Glomerular visceral epithelial cell (primary cell): ENCODE data around the gene PHF13.
"Not testable (repeated sequence)": the region's sequence is repeated elsewhere in the genome, so short reads cannot be mapped to it uniquely, and the experiment has no call there.

ENCODE experiments used
- DNase-seq: peaks from one replicate; pipeline ENCODE4 v3.0.0-alpha.2; 2016; ENCODE audit errors: extremely low spot score

Gene PHF13

DNA sequence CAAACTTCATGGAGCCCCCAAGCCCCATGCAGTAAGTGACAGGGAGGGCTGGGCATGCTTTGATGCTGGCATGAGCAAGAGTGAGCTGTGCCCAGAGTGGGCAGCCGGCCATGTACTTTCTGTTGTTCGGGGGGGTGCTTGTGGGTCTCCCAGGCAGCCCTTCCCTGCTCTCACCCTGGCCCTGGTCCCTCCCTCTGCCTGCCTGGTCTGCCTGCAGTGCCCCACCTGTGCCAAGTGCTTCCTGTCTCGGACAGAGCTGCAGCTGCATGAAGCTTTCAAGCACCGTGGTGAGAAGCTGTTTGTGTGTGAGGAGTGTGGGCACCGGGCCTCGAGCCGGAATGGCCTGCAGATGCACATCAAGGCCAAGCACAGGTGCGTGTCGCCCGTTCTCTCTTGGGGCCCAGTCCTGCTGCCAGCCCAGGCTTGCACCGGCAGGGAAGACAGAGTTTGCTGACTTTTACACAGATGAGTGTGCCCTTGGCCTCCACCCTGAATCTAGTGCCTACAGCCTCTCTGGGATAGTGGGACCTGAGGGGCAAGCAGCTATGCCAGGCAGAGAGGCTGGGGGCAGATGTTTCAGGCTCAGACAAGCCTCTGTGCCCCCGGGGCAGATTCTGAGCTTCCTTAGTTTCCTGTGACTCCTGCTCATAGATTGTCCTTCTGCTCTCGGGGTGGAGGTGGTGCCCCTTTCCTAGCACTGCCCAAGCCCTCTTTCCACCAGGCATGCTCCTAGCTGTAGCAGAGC lies 26.1 kb upstream of the PHF13 start:
- no peak for DNase-seq

DNA sequence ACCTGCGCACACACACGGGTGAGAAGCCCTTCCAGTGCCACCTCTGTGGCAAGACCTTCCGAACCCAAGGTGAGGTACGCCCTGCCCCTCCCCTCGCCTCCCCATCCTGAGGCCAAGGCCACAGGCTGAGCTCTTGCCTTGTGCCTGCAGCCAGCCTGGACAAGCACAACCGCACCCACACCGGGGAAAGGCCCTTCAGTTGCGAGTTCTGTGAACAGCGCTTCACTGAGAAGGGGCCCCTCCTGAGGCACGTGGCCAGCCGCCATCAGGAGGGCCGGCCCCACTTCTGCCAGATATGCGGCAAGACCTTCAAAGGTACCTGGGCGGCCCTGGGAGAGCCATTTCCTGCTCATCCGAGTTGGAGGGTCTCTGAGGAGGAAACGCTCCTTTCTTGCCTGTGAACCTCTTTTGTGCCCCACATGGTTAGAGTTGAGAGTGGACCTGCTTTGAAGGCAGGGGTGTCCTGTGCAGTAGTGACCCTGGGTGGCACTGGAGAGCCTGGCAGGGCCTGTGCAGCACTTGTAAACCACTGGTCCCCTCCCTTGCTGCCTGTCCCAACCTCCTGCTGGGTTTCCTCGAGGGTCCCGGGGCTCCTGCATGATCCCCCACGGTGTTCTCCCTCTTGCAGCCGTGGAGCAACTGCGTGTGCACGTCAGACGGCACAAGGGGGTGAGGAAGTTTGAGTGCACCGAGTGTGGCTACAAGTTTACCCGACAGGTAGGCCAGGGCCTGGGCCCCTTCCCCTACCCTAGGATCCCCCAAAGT lies 25.2 kb upstream of the PHF13 start:
- no peak for DNase-seq

DNA sequence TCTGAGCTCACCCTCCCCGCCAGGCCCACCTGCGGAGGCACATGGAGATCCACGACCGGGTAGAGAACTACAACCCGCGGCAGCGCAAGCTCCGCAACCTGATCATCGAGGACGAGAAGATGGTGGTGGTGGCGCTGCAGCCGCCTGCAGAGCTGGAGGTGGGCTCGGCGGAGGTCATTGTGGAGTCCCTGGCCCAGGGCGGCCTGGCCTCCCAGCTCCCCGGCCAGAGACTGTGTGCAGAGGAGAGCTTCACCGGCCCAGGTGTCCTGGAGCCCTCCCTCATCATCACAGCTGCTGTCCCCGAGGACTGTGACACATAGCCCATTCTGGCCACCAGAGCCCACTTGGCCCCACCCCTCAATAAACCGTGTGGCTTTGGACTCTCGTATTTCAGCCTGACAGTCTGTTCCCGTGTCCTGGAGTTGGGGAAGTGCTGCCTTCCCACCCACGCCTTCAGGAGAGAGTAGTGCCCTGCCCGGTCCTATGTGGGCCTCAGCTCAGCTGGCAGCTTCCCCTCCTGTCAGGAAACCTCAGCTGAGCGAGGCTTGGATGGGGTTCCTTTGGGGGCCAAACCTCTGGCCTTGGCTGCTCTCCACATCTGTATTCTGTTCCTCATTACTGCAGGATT lies 24.5 kb upstream of the PHF13 start:
- no peak for DNase-seq

DNA sequence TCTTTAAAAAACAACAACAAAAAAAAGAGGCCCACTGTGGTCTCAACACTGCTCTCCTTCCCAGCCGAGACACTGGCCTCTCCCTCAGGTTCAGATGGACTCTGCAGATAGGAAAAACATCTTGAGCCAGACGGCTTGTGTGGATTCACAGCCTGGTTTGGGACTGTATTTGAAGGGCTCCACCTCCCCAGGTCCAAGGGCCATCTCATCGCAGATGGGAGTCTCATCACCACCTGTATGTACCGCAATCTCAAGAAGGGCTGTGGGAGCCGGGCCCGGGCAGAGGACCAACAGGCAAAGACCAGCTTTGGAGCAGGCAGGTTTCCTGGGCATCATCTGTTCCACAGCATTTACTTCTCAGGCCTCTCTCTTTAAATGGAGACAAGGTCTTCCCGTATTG lies 23.5 kb upstream of the PHF13 start:
- no peak for DNase-seq

DNA sequence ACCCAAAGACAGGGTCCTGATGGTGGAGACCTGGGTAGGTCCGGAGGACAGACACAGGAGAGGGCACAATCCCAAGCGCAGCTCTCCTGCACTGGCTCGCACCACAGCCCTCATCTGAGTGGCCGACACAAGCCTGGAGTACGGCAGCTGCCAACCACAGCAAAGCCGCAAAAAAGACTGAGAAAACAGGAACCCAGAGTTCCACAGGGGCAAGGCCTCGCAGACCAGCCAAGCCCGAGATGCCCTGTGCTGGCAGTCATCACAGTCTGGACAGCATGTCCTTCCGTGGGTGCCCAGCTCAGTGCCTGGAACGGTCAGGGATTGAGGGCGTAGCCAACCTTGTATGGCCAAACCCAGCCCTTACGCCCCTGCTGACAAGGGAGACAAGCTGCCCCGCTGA lies 22.3 kb upstream of the PHF13 start:
- DNase-seq, result no peak

DNA sequence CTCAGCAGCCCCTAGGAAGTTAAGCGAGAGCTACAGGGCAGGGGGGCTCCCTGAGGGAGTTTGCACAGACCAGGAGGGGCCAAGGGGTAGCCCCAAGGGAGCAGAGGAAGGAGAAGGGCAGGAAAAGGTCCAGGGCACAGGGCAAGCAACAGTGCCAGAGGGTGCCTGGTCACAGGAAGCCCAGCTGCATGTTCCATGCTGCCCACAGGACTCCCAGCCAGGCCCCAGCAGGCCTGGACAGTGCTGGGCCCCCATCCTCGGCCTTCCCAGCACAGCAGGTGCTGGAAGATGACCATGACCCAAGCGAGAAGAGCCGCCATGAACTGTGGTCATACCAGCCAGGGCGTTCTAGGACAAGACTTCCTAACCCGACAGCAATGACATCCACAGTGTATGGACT lies 21.9 kb upstream of the PHF13 start:
- no peak for DNase-seq

DNA sequence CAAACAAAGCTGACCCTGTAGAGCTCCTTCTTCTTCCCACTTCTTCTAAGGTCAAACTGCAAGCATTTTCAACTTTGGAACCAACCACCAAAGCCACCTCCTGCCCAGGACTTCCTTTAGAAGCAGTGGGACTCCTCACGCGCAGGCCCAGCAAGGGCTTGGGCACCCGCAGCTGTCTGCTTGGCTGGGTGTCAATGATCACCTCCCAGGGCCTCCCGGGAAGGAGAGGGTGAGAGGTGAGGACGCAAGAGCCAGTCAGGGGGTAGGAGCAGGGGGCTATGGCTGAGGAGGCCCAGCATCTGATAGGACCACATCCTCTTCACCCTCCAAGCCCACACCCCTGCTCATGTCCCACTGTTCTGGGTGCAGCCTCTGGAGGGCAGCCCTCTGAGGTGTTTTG lies 21.1 kb upstream of the PHF13 start:
- no peak for DNase-seq

DNA sequence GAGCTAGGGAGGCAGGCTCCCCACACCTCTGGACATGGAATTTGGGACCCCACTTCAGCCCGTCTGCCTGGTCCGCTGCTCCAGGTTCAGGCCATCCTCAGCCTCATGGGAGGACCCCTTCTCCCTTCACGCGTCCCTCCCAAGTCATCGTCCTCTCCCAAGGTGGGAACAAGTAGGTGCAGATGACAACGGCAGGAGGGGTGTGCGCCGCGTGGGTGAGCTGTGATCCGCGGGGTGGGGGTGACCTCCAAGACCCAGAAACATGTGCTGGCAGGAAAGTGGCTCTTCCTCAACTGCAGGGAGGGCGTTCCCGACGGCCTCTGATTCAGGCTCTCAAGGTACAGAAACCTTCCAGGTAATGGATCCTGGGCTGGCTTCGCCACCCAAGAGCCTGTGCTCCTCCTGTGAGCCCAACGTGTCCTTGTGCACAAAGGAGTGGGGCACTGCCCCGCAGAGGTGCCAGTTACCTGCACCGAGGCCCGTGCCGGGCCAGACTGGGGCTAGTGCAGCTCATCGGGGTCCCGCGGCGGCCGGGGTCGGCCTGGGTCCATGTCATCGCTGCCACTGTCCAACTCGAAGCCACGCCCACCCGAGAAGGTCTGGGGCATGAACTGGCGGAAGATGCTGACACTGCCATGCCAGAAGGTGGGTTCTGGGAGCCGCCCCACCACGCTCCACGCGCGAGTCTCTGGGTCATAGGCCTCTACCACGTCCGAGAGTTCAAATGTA lies 20.5 kb upstream of the PHF13 start:
- DNase-seq, result no peak

DNA sequence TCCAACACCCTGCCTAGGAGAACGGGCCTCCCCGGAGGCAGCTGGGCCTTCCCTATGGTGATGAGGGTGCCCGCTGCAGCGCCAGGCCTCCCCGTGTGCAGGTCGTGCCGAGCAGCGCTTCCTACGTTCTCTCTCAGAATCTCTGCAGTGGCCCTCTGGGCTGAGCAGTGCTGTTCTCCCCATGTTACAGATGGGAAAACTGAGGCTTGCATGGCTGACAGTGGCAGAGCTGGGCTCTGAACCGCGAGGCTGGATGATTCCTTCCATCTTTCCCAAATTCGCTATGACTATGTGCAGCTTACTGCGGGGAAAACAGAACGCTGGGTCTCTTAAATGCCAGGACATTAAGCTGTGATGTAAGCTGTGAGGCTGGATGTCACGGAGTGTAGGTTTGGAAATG lies 19.7 kb upstream of the PHF13 start:
- DNase-seq, result no peak

DNA sequence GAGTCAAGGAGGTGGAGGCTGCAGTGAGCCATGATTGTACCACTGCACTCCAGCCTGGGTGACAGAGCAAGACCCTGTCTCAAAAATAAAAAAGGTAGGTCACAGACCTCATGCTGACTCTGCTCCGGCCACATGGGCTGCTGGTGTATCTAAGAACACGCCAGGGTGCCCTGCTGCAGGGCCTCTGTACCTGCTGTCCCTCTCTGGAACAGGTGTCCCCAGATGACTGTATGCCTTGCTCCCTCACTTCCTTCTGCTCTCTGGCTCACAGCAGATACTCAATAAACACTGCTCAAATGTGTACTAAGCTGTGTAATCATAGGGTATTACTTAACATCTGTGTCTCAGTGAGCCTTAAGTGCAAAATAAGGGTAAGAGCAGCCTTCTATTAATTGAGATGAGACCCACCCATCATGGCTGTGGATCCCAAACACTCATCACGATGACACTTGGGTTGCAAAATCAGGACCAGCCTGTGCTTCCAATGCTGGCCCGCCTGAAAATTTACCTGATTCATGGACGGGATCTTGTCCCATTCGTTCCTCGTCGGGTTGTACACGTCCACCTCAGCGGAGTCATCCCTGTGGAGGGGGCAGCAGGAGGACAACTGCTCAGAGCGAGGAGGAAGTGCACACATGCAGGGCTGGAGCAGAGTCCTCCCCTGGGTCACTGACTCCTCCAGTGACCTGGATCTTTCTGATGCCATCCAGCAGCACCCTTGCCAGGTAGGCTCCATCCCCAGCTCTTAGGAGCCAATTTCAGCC lies 18.4 kb upstream of the PHF13 start:
- DNase-seq, result no peak

DNA sequence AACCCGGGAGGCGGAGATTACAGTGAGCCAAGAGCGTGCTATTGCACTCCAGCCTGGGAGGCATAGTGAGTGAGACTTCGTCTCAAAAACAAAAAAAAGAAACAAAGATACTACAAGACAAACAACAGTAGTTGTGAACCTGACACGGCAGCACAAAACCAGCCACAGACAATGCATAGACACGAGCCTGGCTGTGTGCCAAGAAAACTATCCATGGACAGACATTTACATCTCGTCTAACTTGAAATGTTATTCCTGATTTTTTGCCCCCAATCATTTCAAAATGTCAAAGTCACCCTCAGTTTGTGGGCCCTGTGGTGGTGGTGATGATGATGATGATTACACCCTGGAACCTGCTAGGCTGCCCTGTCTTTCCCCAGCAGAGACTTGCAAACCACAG lies 17.2 kb upstream of the PHF13 start:
- no peak for DNase-seq

DNA sequence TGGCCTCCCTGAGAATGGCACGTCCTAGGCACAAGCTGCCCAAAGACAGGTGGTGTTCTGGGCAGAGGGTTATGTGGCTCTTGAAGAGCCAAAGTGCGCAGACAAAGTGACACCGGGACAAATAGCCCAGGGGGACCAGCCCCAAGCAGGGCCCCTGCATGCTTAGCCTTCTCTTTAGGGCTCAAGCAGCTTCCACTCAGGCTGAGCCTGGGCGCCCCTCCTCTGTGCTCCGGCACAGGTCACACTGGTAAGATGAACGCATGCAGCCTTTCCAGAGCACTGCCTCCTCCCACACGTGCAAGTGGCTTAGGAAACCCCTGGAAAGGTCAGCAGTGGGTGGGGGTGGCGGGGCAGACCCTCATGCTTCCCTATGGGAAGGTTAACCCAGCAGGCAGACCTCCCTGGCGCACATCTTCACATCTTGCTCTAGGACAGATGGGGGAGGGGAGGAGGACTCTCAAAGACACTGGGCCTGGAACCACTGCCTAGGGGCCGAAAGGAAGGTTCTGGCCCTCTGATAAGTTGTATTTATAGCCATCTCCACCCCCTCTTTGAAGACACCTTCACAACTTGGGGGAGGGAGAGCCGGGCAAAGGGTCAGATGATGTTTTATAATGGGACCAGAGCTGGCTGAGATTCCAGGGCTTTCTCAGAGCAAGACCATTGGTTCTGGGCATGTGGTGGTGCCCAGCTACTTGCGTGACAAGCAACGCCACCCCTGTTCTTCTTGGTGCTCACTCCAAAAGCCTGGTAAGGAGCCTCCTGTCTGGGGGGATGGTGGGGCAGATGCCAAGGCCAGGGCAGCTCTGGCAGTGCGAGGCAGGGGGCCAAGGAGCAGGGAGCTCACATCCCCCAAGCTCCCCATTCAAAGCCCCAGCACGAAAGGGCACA lies 16.4 kb upstream of the PHF13 start:
- no peak for DNase-seq

DNA sequence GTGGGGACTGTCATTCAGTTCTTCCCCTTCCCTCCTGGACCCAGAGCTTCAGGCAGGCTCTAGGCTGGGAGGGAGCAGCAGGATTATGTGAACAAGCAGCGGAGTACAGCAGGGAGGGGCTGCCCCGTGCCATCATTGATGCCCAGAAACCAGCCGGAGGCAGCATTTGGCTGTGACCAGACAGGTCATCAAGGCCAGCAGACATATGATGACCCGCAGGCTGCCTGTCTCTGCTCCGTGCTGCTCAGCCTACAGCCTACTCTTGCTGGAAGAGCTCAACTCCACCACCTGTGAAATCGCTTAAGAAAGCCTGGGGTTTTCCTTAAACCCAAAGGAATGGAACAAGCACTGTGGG lies 15.8 kb upstream of the PHF13 start:
- DNase-seq, result no peak

DNA sequence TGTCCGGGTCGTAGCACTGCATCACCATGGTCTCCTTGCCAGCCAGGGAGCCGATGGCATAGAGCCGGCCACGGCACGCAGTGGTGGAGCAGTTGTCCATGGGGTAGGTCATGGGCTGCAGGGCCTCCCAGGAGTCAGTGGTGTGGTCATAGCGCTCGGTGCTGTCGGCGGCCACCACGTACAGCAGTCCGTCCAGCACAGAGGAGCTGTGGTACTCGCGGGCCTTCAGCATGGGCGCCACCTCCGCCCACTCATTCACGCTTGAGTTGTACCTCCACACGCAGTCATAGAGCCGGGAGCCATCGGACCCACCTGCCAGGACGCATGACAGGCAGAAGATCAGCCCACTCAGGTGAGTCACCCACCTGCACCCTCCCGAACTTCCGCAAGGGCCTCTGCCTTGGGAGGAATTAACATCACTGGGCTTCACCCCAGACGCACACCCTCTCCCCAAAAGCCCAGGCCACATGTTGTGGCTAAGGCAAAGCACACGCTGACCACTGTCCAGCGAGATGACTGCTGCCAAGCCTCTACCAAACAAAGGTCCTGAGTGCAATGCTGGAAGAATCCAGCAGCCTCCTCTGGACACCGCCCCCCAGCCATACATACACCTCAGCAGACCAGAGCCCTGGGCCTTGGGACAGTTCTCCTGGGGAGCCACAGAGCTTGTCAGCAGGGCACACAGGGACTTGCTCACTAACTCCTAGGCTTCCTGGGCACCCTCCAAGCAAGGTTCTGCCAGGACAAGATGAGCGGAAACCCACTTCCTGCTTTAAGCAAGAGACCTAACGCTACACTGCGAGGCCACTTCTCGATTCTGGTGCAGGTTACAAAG lies 14.2 kb upstream of the PHF13 start:
- DNase-seq, result no peak

DNA sequence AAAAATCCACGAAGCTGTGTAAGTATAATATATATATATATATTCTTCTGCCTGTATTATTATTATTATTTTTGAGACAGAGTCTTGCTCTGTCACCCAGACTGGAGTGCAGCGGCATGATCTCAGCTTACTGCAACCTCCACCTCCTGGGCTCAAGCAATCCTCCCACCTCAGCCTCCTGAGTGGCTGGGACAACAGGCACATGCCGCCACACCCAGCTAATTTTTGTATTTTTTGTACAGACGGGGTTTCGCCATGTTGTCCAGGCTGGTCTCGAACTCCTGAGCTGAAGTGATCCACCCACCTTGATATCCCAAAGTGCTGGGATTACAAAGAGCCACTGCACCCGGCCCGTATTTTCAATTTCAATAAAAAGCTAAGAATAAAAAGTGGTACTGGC lies 13.5 kb upstream of the PHF13 start:
- not testable (repeated sequence) for DNase-seq

DNA sequence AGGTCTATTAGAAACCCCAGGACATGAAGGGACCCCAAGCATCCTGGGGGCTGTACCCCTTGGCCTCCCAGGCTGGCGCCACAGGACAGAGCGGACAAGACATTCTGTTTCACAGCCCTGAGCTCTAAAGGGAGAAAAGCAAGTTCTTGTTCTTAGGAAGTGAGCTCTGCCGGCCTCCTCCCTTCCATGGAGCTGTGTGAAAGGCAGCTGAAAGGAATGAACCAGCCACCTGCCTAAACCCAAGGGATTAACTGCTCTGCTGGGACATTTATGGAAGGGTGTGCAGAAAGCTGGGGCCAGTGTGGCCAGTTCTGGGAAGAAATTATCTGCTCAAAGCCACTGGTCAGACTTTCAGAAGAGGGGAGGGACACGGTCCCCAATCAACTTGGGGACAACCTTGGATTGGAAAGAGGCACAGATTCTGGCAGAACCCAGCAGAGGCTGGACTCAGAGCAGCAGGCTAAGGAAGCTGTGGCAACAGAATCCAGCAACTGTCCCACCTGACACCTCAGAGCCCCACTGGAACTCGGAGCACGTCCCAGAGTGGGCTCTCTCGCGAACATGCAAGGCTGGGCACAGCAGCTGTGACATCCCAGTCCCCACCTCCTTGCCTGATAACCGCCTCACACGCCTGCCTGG lies 13.0 kb upstream of the PHF13 start:
- no peak for DNase-seq

DNA sequence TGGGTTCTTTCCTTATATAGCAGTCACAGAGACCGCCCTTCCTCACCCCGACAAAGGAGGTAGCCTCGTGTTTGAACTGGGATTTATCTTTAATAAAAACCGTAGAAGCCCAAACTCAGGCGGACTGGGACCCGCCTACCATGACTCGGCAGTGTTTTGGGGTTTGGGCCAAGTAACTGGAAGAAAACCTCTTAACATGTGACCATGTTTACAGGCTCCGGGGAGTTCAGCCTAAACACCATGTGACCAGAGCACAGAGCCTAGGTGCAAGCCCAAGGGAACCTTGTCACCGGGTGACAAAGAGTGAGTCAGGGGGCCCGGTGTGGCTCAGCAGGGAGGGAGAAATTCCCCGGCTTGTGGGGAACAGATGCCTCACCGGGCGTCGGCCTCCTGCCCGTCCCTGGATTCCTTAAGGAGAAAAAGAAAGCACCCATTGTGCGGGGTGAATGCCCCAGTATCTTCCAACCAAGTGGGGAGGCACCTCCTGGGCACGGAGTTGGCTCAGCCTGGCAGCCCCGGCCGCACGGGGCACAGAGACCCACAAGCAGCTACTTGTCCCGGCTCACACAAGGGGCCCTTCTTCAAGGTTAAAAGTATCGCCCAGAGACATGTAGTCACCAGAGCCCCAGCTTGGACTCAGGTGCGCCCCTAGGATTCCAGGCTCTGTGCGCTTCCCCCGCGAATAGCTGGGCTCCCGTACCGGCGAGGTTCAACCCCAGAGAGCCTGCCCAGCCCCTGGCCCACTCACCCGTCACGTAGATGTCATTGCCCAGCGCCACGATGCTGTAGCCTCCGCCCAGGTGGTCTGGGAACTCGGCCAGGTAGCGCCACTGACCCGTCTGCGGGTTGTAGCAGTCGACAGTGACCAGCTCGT lies 12.2 kb upstream of the PHF13 start:
- peak; percentile 85 for DNase-seq

DNA sequence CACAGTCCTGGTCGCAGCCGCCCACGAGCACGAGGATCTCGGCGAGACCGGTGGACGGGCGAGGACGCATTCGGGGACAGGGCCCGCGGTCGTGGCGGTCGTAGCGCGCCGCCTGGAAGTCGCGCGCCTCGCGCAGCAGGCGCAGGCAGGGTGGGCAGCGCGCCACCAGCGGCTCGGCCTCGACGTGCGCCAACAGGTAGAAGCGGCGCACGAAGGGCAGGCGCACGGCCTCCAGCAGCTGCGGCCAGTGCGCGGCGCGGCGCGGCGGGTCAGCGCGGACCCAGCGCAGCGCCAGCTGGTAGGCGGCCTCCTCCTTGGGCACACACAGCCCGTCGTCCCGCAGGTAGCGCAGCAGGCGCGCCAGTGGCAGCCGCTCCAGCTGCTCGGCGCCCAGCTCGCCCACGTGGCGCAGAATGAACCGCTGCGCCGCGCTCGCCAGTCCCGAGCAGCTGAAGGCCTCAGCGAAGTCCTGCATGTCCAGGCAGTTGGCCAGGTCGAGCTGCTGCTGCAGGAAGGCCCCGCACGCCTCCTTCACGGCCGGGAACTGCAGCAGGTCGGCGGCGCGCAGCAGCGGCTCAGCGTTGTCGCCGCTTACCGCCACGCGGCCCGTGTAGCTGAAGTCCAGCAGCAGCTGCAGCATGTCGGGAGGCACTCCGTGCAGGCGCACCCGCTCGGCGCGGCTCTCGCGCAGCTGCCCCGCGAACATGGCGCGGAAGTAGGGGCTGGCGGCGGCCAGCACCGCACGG lies 11.4 kb upstream of the PHF13 start:
- DNase-seq, result peak; percentile 41
